H9 (cell line): ENCODE data around the gene WNT8A. TPM values are rescaled to one million over a fixed set of nuclear protein-coding genes. Genes with fewer than 3 reads are reported as not detected.

ENCODE experiments used
- DNase-seq: peaks from one replicate; pipeline ENCODE4 v3.0.0-alpha.2; 2017
- H2AFZ ChIP-seq: one replicate; pipeline ENCODE4 v1.6.1; 2013; ENCODE audit warnings: mild to moderate bottlenecking, low read length, control low read depth, moderate library complexity
- H2AK5ac ChIP-seq: 2 replicates; pipeline ENCODE4 v1.6.1; 2013; ENCODE audit warnings: low read length, control low read depth, mixed read lengths; ENCODE audit not compliant: insufficient read length
- H2BK120ac ChIP-seq: one replicate; pipeline ENCODE4 v1.6.1; 2013; ENCODE audit warnings: low read depth, mild to moderate bottlenecking, low read length, control low read depth, inconsistent platforms; ENCODE audit not compliant: poor library complexity, severe bottlenecking
- H2BK12ac ChIP-seq: 2 replicates; pipeline ENCODE4 v1.6.1; 2013; ENCODE audit warnings: low read length, control low read depth, mixed read lengths, low read depth; ENCODE audit not compliant: insufficient read length
- H2BK15ac ChIP-seq: 2 replicates; pipeline ENCODE4 v1.6.1; 2013; ENCODE audit warnings: low read depth, low read length, control low read depth
- H2BK20ac ChIP-seq: one replicate; pipeline ENCODE4 v1.6.1; 2013; ENCODE audit warnings: low read depth, mild to moderate bottlenecking, low read length, control low read depth, inconsistent platforms; ENCODE audit not compliant: poor library complexity, severe bottlenecking
- H2BK5ac ChIP-seq: 2 replicates; pipeline ENCODE4 v1.6.1; 2013; ENCODE audit warnings: low read length, control low read depth, mixed read lengths; ENCODE audit not compliant: insufficient read length
- H3K14ac ChIP-seq: 2 replicates; pipeline ENCODE4 v1.6.1; 2013; ENCODE audit warnings: low read length, control low read depth; ENCODE audit not compliant: insufficient read depth
- H3K18ac ChIP-seq: 2 replicates; pipeline ENCODE4 v1.6.1; 2013; ENCODE audit warnings: low read depth, mild to moderate bottlenecking, mixed read lengths, low read length, control low read depth; ENCODE audit not compliant: insufficient read length
- H3K23ac ChIP-seq: 2 replicates; pipeline ENCODE4 v1.6.1; 2013; ENCODE audit warnings: low read length, control low read depth, mixed read lengths, low read depth; ENCODE audit not compliant: insufficient read length
- H3K23me2 ChIP-seq: 2 replicates; pipeline ENCODE4 v1.6.1; 2013; ENCODE audit warnings: low read depth, mild to moderate bottlenecking, mixed read lengths, low read length, control low read depth; ENCODE audit not compliant: insufficient read length, poor library complexity, severe bottlenecking
- H3K27ac ChIP-seq: 2 replicates; pipeline ENCODE4 v1.5.1; 2013; ENCODE audit warnings: low read length, control low read depth, mixed read lengths, low read depth; ENCODE audit not compliant: insufficient read length
- H3K27me3 ChIP-seq: 2 replicates; pipeline ENCODE4 v1.6.1; 2013; ENCODE audit warnings: low read length, control low read depth, inconsistent platforms; ENCODE audit not compliant: insufficient read depth
- H3K4ac ChIP-seq: 2 replicates; pipeline ENCODE4 v1.6.1; 2013; ENCODE audit warnings: low read depth, mild to moderate bottlenecking, control low read depth, inconsistent platforms, low read length, moderate library complexity
- H3K4me1 ChIP-seq: 2 replicates; pipeline ENCODE4 v1.6.1; 2013; ENCODE audit warnings: low read length, control low read depth, inconsistent platforms; ENCODE audit not compliant: insufficient read depth
- H3K4me2 ChIP-seq: 2 replicates; pipeline ENCODE4 v1.6.1; 2013; ENCODE audit warnings: low read length, control low read depth, mixed read lengths; ENCODE audit not compliant: insufficient read length, insufficient read depth
- H3K56ac ChIP-seq: 2 replicates; pipeline ENCODE4 v1.6.1; 2013; ENCODE audit warnings: low read depth, mild to moderate bottlenecking, mixed read lengths, low read length, control low read depth; ENCODE audit not compliant: insufficient read length
- H3K79me1 ChIP-seq: 2 replicates; pipeline ENCODE4 v1.6.1; 2013; ENCODE audit warnings: low read depth, mild to moderate bottlenecking, moderate library complexity, low read length, control low read depth, inconsistent platforms; ENCODE audit not compliant: insufficient read depth, poor library complexity, severe bottlenecking
- H3K79me2 ChIP-seq: 2 replicates; pipeline ENCODE4 v1.6.1; 2013; ENCODE audit warnings: low read length, control low read depth, inconsistent platforms; ENCODE audit not compliant: insufficient read depth
- H3K9ac ChIP-seq: 2 replicates; pipeline ENCODE4 v1.6.1; 2013; ENCODE audit warnings: low read length, control low read depth, mixed read lengths; ENCODE audit not compliant: insufficient read length; ENCODE audit errors: extremely low read depth
- H3K9me3 ChIP-seq: one replicate; pipeline ENCODE4 v1.6.1; 2013; ENCODE audit warnings: low read depth, low read length, inconsistent platforms; ENCODE audit not compliant: control insufficient read depth
- H3T11ph ChIP-seq: one replicate; pipeline ENCODE4 v1.6.1; 2013; ENCODE audit warnings: mild to moderate bottlenecking, low read length, control low read depth, inconsistent platforms
- H4K20me1 ChIP-seq: one replicate; pipeline ENCODE4 v1.6.1; 2013; ENCODE audit not compliant: control insufficient read depth, insufficient read length, insufficient read depth
- H4K5ac ChIP-seq: 2 replicates; pipeline ENCODE4 v1.6.1; 2013; ENCODE audit warnings: low read depth, mild to moderate bottlenecking, mixed read lengths, low read length, control low read depth; ENCODE audit not compliant: insufficient read length
- H4K8ac ChIP-seq: replicated peaks from 2 replicates; pipeline ENCODE4 v1.6.1; 2013; ENCODE audit warnings: low read length, control low read depth, mixed read lengths, low read depth; ENCODE audit not compliant: insufficient read length
- H4K91ac ChIP-seq: 2 replicates; pipeline ENCODE4 v1.6.1; 2013; ENCODE audit warnings: low read depth, mild to moderate bottlenecking, moderate library complexity, mixed read lengths, low read length, control low read depth; ENCODE audit not compliant: insufficient read length
- H3K27ac Mint-ChIP-seq, 3 experiments: 2 replicates in 2 of 3; 3 replicates in 1 of 3; pipeline ENCODE4 v1.8.0; 2020 to 2021; ENCODE audit warnings: mixed read lengths in 3 of 3, mild to moderate bottlenecking in 1 of 3, moderate library complexity in 1 of 3
- H3K27me3 Mint-ChIP-seq: 2 replicates; pipeline ENCODE4 v1.8.0; 2021; ENCODE audit warnings: low read depth, mild to moderate bottlenecking, moderate library complexity, mixed read lengths
- H3K36me3 Mint-ChIP-seq, 3 experiments: 2 replicates in 2 of 3; 3 replicates in 1 of 3; pipeline ENCODE4 v1.8.0; 2020 to 2021; ENCODE audit warnings: low read depth in 3 of 3, mixed read lengths in 3 of 3; ENCODE audit not compliant: insufficient read depth in 1 of 3
- H3K4me1 Mint-ChIP-seq, 2 experiments: 2 replicates each; pipeline ENCODE4 v1.8.0; 2020; ENCODE audit warnings: mixed read lengths in 2 of 2
- H3K4me3 Mint-ChIP-seq, 2 experiments: 2 replicates in 1 of 2; 3 replicates in 1 of 2; pipeline ENCODE4 v1.8.0; 2020 to 2021; ENCODE audit warnings: mild to moderate bottlenecking in 2 of 2, mixed read lengths in 2 of 2, moderate library complexity in 1 of 2
- H3K9me3 Mint-ChIP-seq, 2 experiments: 2 replicates in 1 of 2; 3 replicates in 1 of 2; pipeline ENCODE4 v1.8.0; 2020; ENCODE audit warnings: mild to moderate bottlenecking in 2 of 2, mixed read lengths in 2 of 2, moderate library complexity in 1 of 2
- CTCF ChIP-seq: fragments of 200-600 bp; sonication (generic); conservative IDR thresholded peaks from 3 replicates; pipeline ENCODE4 v1.8.0; 2021; ENCODE audit warnings: antibody characterized with exemption, mild to moderate bottlenecking
- WGBS: extraction: QIAGEN DNeasy Blood & Tissue Kit; methylation state at CpG from one replicate; pipeline ENCODE4 v1.1.7; 2013; ENCODE audit warnings: missing lambda C conversion rate, low lambda C conversion rate, mixed read lengths; ENCODE audit not compliant: insufficient read length; ENCODE audit errors: extremely low coverage; 5-methylcytosine and 5-hydroxymethylcytosine counted together
- total RNA-seq: library from RNA; stranded (reverse); gene quantifications from 2 replicates; pipeline ENCODE4 v1.2.1, GENCODE V29; 2021

Gene WNT8A
- total RNA-seq, 1 experiment from 2014 or later: 0.33 TPM

GRCh38 chr5:138082033-138082432 is 1.8 kb upstream of the WNT8A start:
- H3K79me1 ChIP-seq: no peaks in the 10 kb centered on the region
- H2BK5ac ChIP-seq: no peak overlapping the region
- H2BK15ac ChIP-seq: no peak overlapping the region
- no peak overlapping the region for H3K27ac Mint-ChIP-seq
- no CpG with 5 or more reads among the region's 4 CpGs for WGBS
- H3K4me3 Mint-ChIP-seq: no peak overlapping the region
- H2BK120ac ChIP-seq: no peak overlapping the region
- no peaks in the 10 kb centered on the region; the same call in 1 of the 2 replicates for H3K27me3 ChIP-seq
- DNase-seq: peak; percentile 56
- H4K91ac ChIP-seq: no peak overlapping the region
- H3K4ac ChIP-seq: no peak overlapping the region
- H3T11ph ChIP-seq: no peak overlapping the region
- no peak overlapping the region for H2BK12ac ChIP-seq
- no peaks in the 10 kb centered on the region for H3K79me2 ChIP-seq
- H3K27me3 Mint-ChIP-seq: peaks cover 38% of the 10 kb centered on the region
- H2BK20ac ChIP-seq: no peak overlapping the region
- no peaks in the 10 kb centered on the region for H4K20me1 ChIP-seq
- no peak overlapping the region for H3K9ac ChIP-seq
- H3K4me1 Mint-ChIP-seq: peaks cover 35 to 37% of the 10 kb centered on the region in 2 experiments
- H3K23ac ChIP-seq: no peak overlapping the region
- peak; percentile 62 for TF ChIP-seq CTCF
- no peaks in the 10 kb centered on the region for H3K9me3 Mint-ChIP-seq
- no peak overlapping the region for H3K4me2 ChIP-seq
- no peak overlapping the region for H4K8ac ChIP-seq
- no peak overlapping the region for H3K14ac ChIP-seq
- no peaks in the 10 kb centered on the region for H3K23me2 ChIP-seq
- H3K18ac ChIP-seq: no peak overlapping the region
- no peak overlapping the region for H3K27ac ChIP-seq
- no peak overlapping the region for H2AK5ac ChIP-seq
- H3K9me3 ChIP-seq: no peaks in the 10 kb centered on the region
- no peaks in the 10 kb centered on the region for H3K36me3 Mint-ChIP-seq
- H3K56ac ChIP-seq: no peak overlapping the region
- H4K5ac ChIP-seq: no peak overlapping the region
- peak overlapping the region; percentile 56 for H2AFZ ChIP-seq
- peaks cover 4% of the 10 kb centered on the region; the same call in 1 of the 2 replicates for H3K4me1 ChIP-seq
